Sigmoid colon (tissue), 7 donors: ENCODE measurements around the gene CASP3. TPM values are rescaled to one million over a fixed set of nuclear protein-coding genes. Genes with fewer than 3 reads are reported as not detected.
"Not testable (repeated sequence)": the region's sequence is repeated elsewhere in the genome, so short reads cannot be mapped to it uniquely, and the experiment has no call there.

Source experiments
- DNase-seq: peaks from one replicate; pipeline ENCODE4 v3.0.0-alpha.2; 2019
- H3K27ac ChIP-seq, 4 donors: fragments of 200-600 bp; sonication (generic); one replicate each; pipeline ENCODE4 v1.5.1; 2016 to 2019; ENCODE audit warnings: mild to moderate bottlenecking in 1 of 4
- H3K27me3 ChIP-seq, 3 donors: fragments of 200-600 bp; sonication (generic); one replicate each; pipeline ENCODE4 v1.5.1; 2019; ENCODE audit warnings: mild to moderate bottlenecking in 1 of 3
- H3K36me3 ChIP-seq, 4 donors: fragments of 200-600 bp; sonication (generic); one replicate each; pipeline ENCODE4 v1.5.1; 2016 to 2019
- H3K4me1 ChIP-seq, 4 donors: fragments of 200-600 bp; sonication (generic); one replicate each; pipeline ENCODE4 v1.5.1; 2017 to 2019
- H3K4me3 ChIP-seq, 4 donors: fragments of 200-600 bp; sonication (generic); one replicate each; pipeline ENCODE4 v1.5.1; 2017 to 2019; ENCODE audit warnings: mild to moderate bottlenecking in 2 of 4, moderate library complexity in 1 of 4
- H3K9me3 ChIP-seq, 4 donors: fragments of 200-600 bp in 3 of 4; sonication (generic) in 3 of 4; one replicate each; pipeline versions ENCODE4 v1.5.1 to v1.6.1; 2013 to 2019
- EP300 ChIP-seq, 4 donors: sonication (generic); formaldehyde crosslinking; IDR thresholded peaks; one replicate each; pipeline ENCODE4 v1.6.1; 2017; ENCODE audit warnings: antibody characterized with exemption in 4 of 4
- POLR2A ChIP-seq, 2 donors: fragments of 450-650 bp; IDR thresholded peaks; one replicate each; pipeline ENCODE4 v1.6.1; 2016; ENCODE audit warnings: antibody characterized with exemption in 2 of 2, mild to moderate bottlenecking in 2 of 2, moderate library complexity in 2 of 2
- POLR2AphosphoS5 ChIP-seq, 4 donors: sonication (generic); formaldehyde crosslinking; IDR thresholded peaks; one replicate each; pipeline ENCODE4 v1.6.1; 2017; ENCODE audit warnings: antibody characterized with exemption in 4 of 4
- WGBS, 2 donors: extraction: QIAGEN DNeasy Blood & Tissue Kit; methylation state at CpG; one replicate each; pipeline ENCODE4 v1.1.7; 2013; 5-methylcytosine and 5-hydroxymethylcytosine counted together
- intact Hi-C: fragments of 100-400 bp; cut with DNase I; formaldehyde crosslinking; loops from one replicate; pipeline ENCODE4 v1.15.1; 2023
- polyA plus RNA-seq, 3 donors: library from polyadenylated mRNA; stranded (reverse); fragments of 200-250 nt; gene quantifications; one replicate each; pipeline ENCODE4 v1.2.3, GENCODE V29; 2013
- total RNA-seq, 4 donors: library from RNA; depleted of rRNA; stranded (reverse); fragments of >200 nt; gene quantifications; one replicate each; pipeline ENCODE4 v1.1.0, GENCODE V29; 2016
- TF ChIP-seq, protein P1 (sequence below), 4 experiments: fragments of 450-650 bp in 3 of 4; fragments of 200-600 bp in 1 of 4; IDR thresholded peaks; one replicate each; pipeline ENCODE4 v1.5.1; 2016 to 2019; ENCODE audit warnings: antibody characterized with exemption in 4 of 4, mild to moderate bottlenecking in 3 of 4, moderate library complexity in 2 of 4
- donor health status: healthy with polysubstance abuse.
- donor health status: Bipolar disorder and iron deficiency.
- donor health status: healthy.

Gene CASP3
- total and polyA plus RNA-seq, 7 donors: 9.4 to 70.1 (median 20.3) TPM

DNA sequence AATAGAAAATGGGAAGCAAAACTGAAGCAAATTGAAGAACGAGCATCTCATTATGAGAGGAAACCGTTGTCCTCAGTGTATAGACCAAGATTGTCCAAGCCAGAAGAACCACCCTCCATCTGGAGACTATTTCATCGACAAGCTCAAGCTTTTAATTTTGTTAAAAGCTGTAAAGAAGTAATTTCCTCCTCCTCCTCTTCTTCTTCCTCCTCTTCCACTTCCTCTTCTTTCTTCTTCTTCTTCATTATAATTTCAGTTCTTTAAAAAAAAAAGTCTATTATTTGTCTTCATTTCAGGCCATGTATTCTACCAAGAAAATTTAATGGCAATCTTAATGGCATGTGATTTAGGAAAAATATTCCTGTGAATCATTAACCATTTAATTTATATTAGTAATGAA lies 7.9 kb upstream of the CASP3 start:
- H3K4me1 ChIP-seq: no peaks in the 10 kb centered on the region
- H3K4me3 ChIP-seq: no peak overlapping the region
- peaks cover 7 to 39% (median 13%) of the 10 kb centered on the region in 4 donors for H3K36me3 ChIP-seq
- no peak for DNase-seq
- intact Hi-C loops: no loop called here
- no peaks in the 10 kb centered on the region for H3K9me3 ChIP-seq
- TF ChIP-seq POLR2A (IDR thresholded peaks at IDR 0.05) (no peak), EP300 (IDR thresholded peaks at IDR 0.05) (no peak), POLR2AphosphoS5 (IDR thresholded peaks at IDR 0.05) (no peak)
- TF ChIP-seq, protein P1, sequence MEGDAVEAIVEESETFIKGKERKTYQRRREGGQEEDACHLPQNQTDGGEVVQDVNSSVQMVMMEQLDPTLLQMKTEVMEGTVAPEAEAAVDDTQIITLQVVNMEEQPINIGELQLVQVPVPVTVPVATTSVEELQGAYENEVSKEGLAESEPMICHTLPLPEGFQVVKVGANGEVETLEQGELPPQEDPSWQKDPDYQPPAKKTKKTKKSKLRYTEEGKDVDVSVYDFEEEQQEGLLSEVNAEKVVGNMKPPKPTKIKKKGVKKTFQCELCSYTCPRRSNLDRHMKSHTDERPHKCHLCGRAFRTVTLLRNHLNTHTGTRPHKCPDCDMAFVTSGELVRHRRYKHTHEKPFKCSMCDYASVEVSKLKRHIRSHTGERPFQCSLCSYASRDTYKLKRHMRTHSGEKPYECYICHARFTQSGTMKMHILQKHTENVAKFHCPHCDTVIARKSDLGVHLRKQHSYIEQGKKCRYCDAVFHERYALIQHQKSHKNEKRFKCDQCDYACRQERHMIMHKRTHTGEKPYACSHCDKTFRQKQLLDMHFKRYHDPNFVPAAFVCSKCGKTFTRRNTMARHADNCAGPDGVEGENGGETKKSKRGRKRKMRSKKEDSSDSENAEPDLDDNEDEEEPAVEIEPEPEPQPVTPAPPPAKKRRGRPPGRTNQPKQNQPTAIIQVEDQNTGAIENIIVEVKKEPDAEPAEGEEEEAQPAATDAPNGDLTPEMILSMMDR (IDR thresholded peaks at IDR 0.05): no peak
- no peak overlapping the region for H3K27ac ChIP-seq
- WGBS, 2 donors: 67 to 91% methylated on average over 3 of the region's 3 CpGs
- H3K27me3 ChIP-seq: no peaks in the 10 kb centered on the region

DNA sequence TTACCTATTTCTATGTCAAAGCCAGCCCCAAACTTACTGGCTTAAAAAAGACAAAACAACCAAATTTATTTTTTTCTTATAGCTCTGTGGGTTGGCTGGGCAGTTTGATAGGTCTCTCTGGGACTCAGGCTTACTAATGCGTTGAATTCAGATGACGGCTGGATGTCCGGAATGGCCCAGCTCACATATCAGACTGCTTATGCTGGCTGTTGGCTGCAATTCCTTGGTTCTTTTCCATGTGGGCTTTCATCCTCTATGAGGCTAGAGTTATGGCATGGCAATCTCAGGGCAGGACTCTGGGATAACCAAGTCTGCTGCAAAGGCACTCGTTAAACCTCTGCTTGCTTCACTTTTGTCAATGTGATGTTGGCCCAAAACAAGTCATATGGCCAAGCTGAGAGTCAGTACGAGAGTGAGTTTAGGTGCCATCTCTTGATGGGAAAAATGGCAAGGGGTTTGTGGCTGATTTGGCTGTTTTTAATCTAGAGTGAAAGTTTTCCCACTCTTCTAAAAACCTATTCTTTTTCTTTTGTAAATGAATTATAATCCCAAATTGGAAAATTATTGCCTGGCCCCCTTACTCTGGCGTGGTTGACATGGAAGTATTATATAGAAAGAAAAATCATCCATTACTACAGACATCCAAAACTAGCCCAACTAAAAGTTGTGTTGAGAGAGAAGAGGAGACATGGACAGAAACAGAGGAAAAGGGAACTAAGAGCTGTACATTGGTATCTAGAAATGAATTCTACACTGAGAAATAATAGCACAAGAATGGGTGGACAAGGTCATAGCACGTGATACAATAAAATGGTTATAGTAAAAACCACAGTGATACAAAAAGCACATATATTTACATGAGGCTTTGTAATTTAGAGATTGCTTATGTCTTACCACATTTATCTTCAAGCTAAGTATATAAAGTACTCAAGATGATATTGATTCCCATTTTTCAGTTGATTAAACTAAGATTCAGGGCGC lies 6.9 kb upstream of the CASP3 start:
- Histone ChIP-seq H3K36me3 (peaks cover 2 to 32% (median 11%) of the 10 kb centered on the region in 4 donors), H3K27me3 (no peaks in the 10 kb centered on the region), H3K4me3 (no peak overlapping the region), H3K9me3 (no peaks in the 10 kb centered on the region), H3K4me1 (no peaks in the 10 kb centered on the region), H3K27ac (no peak overlapping the region)
- 91 to 95% methylated on average over 8 of the region's 8 CpGs for WGBS, 2 donors
- no peak for DNase-seq
- TF ChIP-seq EP300 (IDR thresholded peaks at IDR 0.05): no peak
- TF ChIP-seq, protein P1 (IDR thresholded peaks at IDR 0.05): no peak
- no peak for TF ChIP-seq POLR2A (IDR thresholded peaks at IDR 0.05)
- TF ChIP-seq POLR2AphosphoS5 (IDR thresholded peaks at IDR 0.05): no peak
- intact Hi-C loops: no loop called here

DNA sequence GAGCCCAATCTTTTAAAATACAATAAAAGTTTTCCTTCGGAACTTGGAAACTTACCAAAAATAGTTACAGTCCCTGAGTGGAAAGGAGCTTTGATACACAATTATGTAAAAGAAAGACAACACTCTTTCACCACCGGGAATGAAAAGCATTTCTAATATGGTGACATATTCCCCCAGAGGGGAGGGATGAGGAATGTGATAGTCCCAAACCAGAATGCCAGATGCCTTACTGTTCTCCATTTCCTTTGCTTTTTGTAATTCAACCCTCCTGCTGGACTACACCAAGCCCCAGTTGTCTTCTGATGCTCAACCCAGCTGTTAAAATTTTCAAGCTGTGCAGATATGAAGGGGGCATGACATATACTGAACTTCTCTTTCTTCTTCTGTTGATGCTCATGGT lies 4.4 kb upstream of the CASP3 start:
- TF ChIP-seq POLR2AphosphoS5 (IDR thresholded peaks at IDR 0.05): no peak
- TF ChIP-seq, protein P1 (IDR thresholded peaks at IDR 0.05): no peak
- no peak for TF ChIP-seq POLR2A (IDR thresholded peaks at IDR 0.05)
- TF ChIP-seq EP300 (IDR thresholded peaks at IDR 0.05): no peak
- DNase-seq: no peak
- Histone ChIP-seq H3K27ac (no peak overlapping the region), H3K4me3 (no peak overlapping the region), H3K36me3 (peaks cover 0 to 12% (median 0%) of the 10 kb centered on the region in 4 donors), H3K9me3 (no peaks in the 10 kb centered on the region), H3K27me3 (no peaks in the 10 kb centered on the region), H3K4me1 (peaks cover 0 to 11% (median 7%) of the 10 kb centered on the region in 4 donors)
- 33 to 58% methylated on average over 2 of the region's 2 CpGs for WGBS, 2 donors
- intact Hi-C loops: no loop called here

DNA sequence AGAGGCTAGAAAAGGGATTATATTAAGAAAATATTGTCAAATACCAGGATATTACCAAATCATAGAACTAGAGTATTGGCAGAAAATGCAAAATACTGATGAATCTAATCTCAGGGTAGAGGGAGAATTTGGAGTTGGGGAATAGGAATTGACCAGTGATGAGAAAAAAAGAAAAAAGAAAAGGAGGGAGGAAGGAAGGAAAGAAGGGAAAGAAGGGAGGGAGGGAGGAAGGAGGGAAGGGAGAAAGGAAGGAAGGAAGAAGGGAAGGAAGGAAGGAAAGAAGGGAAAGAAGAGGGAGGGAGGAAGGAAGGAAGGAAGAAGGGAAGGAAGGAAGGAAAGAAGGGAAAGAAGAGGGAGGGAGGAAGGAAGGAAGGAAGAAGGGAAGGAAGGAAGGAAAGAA lies 3.4 kb upstream of the CASP3 start:
- peaks cover 0 to 12% (median 0%) of the 10 kb centered on the region in 4 donors for H3K36me3 ChIP-seq
- H3K9me3 ChIP-seq, DNase-seq, H3K27ac ChIP-seq, H3K4me3 ChIP-seq, intact Hi-C loops, H3K27me3 ChIP-seq: not testable (repeated sequence)
- H3K4me1 ChIP-seq: peaks cover 0 to 18% (median 14%) of the 10 kb centered on the region in 4 donors

DNA sequence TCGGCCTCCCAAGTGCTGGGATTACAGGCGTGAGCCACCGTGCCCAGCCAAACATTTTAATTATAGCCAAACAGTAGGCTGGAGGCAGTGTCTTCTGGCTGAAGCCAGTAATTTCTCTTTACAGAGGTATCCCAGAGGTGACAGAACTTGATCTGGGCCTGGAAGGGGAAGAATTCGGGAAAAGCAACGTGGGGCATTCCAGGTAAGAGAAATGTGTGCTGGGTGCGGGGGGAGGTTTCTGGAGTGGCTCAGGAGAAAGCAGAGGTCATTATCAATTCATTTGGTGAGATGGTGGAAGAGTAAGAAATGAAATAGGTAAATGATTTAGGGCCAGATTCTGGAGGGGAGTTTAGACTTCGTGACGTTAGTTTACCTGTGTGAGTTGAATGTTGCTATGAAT lies 2.7 kb upstream of the CASP3 start:
- TF ChIP-seq POLR2A (IDR thresholded peaks at IDR 0.05) (no peak), EP300 (IDR thresholded peaks at IDR 0.05) (no peak), POLR2AphosphoS5 (IDR thresholded peaks at IDR 0.05) (no peak)
- TF ChIP-seq, protein P1 (IDR thresholded peaks at IDR 0.05): no peak
- intact Hi-C loops: no loop called here
- no peak for DNase-seq
- Histone ChIP-seq H3K4me3 (no peak overlapping the region), H3K27ac (no peak overlapping the region), H3K27me3 (no peaks in the 10 kb centered on the region), H3K4me1 (peaks cover 0 to 26% (median 22%) of the 10 kb centered on the region in 4 donors), H3K9me3 (no peaks in the 10 kb centered on the region), H3K36me3 (peaks cover 0 to 12% (median 0%) of the 10 kb centered on the region in 4 donors)
- WGBS, 2 donors: 94 to 95% methylated on average over 8 of the region's 8 CpGs
